DND-41 (cell line): ENCODE results near the gene LTA.

Experiments
- EZH2 ChIP-seq: IDR thresholded peaks from 3 replicates; pipeline ENCODE4 v1.6.1; 2012; ENCODE audit warnings: borderline replicate concordance, low read depth, mild to moderate bottlenecking, moderate library complexity, low read length, inconsistent platforms; ENCODE audit not compliant: severe bottlenecking
- TF ChIP-seq, protein P1 (sequence below): IDR thresholded peaks from 2 replicates; pipeline ENCODE4 v1.5.1; 2012; ENCODE audit warnings: borderline replicate concordance, low read length, moderate library complexity, mild to moderate bottlenecking; ENCODE audit not compliant: poor library complexity, severe bottlenecking; ENCODE audit errors: extremely low read depth

- TF ChIP-seq, protein P1, sequence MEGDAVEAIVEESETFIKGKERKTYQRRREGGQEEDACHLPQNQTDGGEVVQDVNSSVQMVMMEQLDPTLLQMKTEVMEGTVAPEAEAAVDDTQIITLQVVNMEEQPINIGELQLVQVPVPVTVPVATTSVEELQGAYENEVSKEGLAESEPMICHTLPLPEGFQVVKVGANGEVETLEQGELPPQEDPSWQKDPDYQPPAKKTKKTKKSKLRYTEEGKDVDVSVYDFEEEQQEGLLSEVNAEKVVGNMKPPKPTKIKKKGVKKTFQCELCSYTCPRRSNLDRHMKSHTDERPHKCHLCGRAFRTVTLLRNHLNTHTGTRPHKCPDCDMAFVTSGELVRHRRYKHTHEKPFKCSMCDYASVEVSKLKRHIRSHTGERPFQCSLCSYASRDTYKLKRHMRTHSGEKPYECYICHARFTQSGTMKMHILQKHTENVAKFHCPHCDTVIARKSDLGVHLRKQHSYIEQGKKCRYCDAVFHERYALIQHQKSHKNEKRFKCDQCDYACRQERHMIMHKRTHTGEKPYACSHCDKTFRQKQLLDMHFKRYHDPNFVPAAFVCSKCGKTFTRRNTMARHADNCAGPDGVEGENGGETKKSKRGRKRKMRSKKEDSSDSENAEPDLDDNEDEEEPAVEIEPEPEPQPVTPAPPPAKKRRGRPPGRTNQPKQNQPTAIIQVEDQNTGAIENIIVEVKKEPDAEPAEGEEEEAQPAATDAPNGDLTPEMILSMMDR: no peak
- TF ChIP-seq EZH2: no peak
Observed at GRCh38 chr6:31560697-31561058, 11.4 kb upstream of the LTA start.
